Stimulated activated CD4-positive, alpha-beta T cell treated with anti-CD3 and anti-CD28 coated beads, Interleukin-15, amount 100 ng/mL, for 1 hour (primary cell): ENCODE measurements around the gene C17orf114.
"Not testable (repeated sequence)": the region's sequence is repeated elsewhere in the genome, so short reads cannot be mapped to it uniquely, and the experiment has no call there.

ENCODE experiments used
- DNase-seq, 2 donors: peaks; one replicate each; pipeline ENCODE4 v3.0.0-alpha.2; 2020; ENCODE audit warnings: low read depth in 1 of 2, low spot score in 1 of 2

The C17orf114 gene

DNA sequence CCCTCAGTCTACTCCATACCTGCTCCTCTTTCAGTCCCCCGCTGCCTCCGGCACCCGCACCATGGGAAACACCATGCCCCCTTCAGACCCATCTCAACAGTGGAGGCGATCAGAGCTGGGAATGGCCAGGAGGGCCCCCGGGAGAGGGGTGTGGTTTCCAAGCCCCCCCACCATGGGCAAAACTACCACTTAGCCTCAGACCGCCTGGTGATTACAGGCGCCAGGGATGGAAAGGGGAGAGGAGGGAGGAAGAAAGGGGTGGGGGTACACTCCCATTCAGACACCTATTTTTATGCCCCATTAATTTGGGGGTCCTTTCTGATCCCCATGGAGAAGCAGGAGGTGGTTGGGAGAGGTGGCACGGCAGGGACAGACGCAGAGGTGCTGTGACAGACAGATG is at the start of gene C17orf114:
C17orf114 (minus strand) TSS at position 101 of the 400 bp plus-strand sequence.
- no peak for DNase-seq

GRCh38 chr17:4851084-4851483 is 49.0 kb upstream of the C17orf114 start:
- DNase-seq: no peak

DNA sequence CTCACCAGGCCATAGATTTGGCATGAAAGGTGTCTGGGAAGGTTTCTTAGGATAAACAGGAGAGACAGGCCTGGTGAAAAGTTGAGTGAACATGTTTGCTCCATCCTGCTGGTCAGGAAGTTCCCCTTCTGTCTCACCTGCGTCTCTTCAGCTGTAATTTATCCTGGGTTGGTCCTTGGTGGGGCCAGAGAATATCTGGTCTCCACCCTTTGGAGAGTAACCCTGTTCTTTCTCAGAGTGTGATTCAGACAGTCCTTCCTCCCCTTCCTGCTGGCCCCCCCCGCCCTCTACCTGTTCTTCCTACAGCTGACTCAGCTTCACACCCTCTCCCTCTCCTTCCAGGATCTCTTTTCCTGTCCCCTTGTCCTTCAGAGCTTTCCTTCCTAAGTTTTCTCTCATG is 48.1 kb upstream of the C17orf114 start:
- no peak for DNase-seq

GRCh38 chr17:4849011-4849536 is 46.9 kb upstream of the C17orf114 start:
- no peak for DNase-seq

DNA sequence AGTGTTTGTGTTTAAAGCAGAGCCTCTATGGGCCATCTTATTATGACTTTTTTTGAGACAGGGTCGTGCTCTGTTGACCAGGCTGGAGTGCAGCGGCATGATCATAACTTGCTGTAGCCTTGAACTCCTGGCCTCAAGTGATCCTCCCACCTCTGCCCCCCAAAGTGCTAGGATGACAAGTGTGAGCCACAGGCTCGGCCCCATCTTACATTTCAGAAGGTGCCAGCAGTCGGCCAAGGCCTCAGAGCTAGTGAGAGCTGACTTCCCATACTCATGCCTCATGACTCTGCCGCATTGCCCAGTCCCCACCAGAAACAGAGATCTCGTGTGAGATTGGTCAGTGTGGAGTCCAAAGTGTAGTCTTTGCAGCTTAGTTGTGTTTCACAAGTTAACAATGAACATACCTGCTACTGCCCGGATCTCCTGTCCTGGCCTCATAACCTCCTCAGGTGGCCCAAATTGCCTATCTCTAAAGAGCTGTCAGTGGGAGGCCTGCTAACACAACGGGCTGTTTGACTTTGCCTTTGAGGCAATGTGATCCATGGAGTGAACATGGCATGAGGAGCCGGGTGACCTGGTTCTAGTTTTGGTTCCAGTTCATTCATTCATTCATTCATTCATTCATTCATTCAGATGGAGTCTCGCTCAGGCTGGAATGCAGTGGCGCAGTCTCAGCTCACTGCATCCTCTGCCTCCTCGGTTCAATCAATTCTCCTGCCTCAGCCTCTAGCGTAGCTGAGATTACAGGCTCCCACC is 44.7 kb upstream of the C17orf114 start:
- no peak for DNase-seq

- DNase-seq: no peak
These were observed 43.0 kb upstream of the C17orf114 start for GRCh38 chr17:4845118-4845517.

DNA sequence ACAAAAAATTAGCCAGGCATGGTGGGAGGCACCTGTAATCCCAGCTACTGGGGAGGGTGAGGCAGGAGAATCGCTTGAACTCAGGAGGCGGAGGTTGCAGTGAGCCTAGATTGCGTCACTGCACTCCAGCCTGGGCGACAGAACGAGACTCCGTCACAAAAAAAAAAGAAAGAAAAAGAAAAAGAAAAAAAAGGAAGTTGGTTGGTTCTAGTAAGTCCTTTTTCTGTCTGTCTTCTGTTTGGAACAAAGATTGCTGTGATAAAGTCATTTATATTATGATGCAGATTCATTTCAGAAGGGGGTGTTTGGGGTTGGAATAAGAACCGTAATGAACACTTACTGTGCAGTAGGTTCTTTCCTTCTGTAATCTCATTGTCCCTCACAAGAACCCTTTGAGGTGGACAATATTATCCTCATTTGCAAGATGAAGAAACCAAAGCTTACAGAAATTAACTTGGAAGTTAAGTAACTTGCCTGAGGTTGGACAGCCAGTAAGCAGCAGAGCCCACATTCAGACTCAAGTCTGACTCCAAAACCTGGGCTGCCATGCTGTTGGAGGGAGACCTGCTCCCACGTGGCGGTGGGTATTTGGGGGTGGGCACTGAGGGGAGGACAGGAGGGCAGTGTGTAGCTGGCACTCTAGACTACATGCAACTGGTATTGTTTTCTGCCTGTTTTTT is 41.3 kb upstream of the C17orf114 start:
- DNase-seq: no peak

DNA sequence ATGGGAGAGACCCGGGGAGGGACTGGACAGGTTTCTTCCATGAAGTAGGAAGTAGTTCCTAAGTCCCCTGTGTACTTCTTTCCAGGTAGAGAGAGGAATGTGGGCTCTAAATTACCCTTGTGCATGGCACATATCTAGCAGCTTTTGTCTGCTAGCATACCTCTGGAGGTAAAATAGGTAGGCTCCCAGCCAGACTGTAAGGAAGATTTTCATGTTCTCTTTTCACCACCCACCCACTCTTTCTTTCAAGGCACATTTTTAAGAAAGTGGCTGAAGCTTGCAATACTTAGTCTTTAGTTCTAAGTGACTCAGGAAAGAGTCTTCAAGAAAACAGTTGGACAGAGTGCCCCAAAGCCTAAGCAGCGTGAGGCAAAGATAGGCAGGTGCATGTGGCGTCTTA is 40.2 kb upstream of the C17orf114 start:
- no peak for DNase-seq

GRCh38 chr17:4840893-4841242 is 38.7 kb upstream of the C17orf114 start:
- DNase-seq: no peak

- DNase-seq: no peak
These were observed 38.1 kb upstream of the C17orf114 start for GRCh38 chr17:4839965-4840892.

GRCh38 chr17:4839221-4839620 is 37.1 kb upstream of the C17orf114 start:
- no peak for DNase-seq

DNA sequence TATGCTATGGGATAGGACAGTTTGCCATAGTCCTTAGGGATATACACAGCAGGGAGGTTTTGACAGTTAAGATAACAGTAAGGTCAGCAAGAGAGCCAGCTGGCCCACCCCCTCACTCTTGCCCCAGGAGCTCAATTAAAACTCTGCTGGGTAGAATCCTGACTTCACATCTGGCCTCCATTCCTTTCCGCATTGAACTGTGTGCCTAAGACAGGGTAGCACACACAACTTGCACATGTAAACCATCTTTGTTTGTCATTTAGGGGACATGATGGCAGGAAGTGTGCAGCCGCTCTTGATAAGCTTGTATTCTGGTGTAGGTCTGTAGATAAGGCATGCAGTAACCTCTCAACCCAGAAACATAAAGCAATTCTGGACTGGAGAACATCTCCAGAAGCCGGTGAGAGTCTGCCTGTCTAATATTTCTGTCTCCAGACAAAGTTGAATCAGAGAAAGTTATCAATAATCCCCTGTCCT is 36.2 kb upstream of the C17orf114 start:
- DNase-seq: no peak

GRCh38 chr17:4837471-4838308 is 35.6 kb upstream of the C17orf114 start:
- no peak for DNase-seq

GRCh38 chr17:4836221-4836620 is 34.1 kb upstream of the C17orf114 start:
- DNase-seq: no peak

- no peak for DNase-seq
These were observed 32.5 kb upstream of the C17orf114 start for GRCh38 chr17:4834681-4835020.

DNA sequence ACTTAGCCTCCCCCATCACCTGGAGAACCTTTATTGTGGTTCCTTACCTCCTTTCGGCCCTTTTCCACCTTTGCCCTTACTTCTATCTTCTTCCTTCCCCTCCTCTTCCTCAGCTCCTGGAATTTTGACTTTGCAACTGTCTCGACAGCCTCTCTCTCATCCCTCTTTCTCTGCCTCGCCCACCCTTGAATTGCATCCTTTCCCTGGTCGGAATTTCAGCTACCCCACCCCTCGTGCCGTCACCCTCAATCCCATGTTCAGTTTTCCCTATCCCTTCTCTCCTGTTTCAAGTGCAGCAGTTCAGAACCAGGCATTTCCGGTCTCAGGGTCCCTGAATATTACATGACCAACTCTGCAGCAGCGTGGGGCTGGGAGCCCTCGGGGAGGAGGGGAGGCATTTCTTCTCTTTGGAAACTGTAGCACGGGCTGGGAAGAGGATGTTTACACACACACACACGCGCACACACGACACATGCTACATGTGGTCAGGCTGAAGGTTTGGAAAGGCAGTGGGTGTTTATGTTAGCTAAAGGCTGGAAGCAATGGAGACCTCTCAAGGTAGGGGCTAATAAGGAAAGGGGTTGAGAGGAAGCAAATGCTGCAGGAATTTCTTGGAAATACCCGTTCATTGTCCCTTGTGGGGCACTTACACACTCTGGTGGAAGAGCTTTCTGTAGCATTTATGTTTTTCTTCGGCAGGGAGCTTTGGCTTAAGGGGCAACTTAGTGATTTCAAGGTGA is 32.0 kb upstream of the C17orf114 start:
- no peak for DNase-seq

GRCh38 chr17:4833178-4833940 is 31.2 kb upstream of the C17orf114 start, which contains the start of gene MINK1:
TSS of gene MINK1 (plus strand) at chr17:4833340. CDS start at chr17:4833584, 244 bp downstream.
- DNase-seq: peak; percentile 80 to 84

DNA sequence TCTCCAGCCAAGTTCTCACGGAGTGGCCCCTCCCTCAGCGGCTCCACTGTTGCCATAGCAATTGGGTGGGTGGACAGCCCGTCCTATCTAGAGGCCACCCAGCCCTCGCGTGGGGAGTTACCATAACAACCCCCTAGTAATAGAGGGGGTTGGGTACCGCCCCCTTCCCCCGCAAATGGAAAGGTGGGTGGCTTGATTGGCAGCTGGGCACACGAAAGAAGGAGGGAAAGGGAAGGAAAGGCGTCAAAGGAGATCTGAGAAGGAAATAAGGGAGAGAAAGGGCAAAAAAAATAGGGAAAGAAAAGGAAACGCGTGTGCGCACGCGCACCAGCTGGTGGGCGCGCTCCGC is 30.7 kb upstream of the C17orf114 start:
- DNase-seq: not testable (repeated sequence)

DNA sequence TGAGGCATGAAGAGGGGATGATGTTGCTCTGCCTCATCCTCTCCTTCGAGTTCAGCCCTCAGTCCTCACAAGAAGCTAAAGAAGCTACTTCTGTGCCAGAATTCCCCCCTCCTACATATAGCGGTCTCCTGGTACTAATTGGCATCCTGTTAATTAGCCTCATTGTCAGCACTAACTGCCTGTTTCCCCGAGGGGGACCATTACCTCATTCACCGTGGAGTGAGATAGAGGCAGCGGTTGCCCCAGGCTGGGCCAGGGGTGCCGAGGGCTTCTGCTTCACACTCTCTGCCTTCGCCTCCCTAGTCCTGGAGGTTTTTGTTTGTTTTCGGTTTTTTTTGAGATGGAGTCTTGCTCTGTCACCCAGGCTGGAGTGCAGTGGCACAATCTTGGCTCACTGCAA is 25.3 kb upstream of the C17orf114 start:
- no peak for DNase-seq
